Memory B cell (primary cell): ENCODE measurements around the gene ARSJ.
"Not testable (repeated sequence)": the region's sequence is repeated elsewhere in the genome, so short reads cannot be mapped to it uniquely, and the experiment has no call there.

ENCODE experiments used
- ATAC-seq: fragments of 150-1000 bp; cut with Tn5 transposase; 2 replicates; pipeline ENCODE4 v1.10.0; 2021; ENCODE audit warnings: low read depth, mild to moderate bottlenecking, moderate library complexity
- DNase-seq, 2 donors: peaks; one replicate each; pipeline ENCODE4 v3.0.0; 2022; ENCODE audit warnings: low spot score in 2 of 2
- H3K27ac Mint-ChIP-seq: one replicate; pipeline ENCODE4 v1.8.0; 2022; ENCODE audit warnings: mild to moderate bottlenecking, moderate library complexity, mixed read lengths
- H3K27me3 Mint-ChIP-seq: one replicate; pipeline ENCODE4 v1.8.0; 2022; ENCODE audit warnings: mixed read lengths
- H3K36me3 Mint-ChIP-seq: one replicate; pipeline ENCODE4 v1.8.0; 2022; ENCODE audit warnings: mild to moderate bottlenecking, mixed read lengths
- H3K4me1 Mint-ChIP-seq: one replicate; pipeline ENCODE4 v1.8.0; 2022; ENCODE audit warnings: mixed read lengths
- H3K4me3 Mint-ChIP-seq: one replicate; pipeline ENCODE4 v1.8.0; 2022; ENCODE audit warnings: mild to moderate bottlenecking, moderate library complexity, mixed read lengths
- H3K9me3 Mint-ChIP-seq: one replicate; pipeline ENCODE4 v1.8.0; 2022; ENCODE audit warnings: mixed read lengths

Gene ARSJ

GRCh38 chr4:113958766-113959538, 20.5 kb downstream of the ARSJ start:
- Mint-ChIP-seq H3K27ac (no peak overlapping the region), H3K27me3 (peaks cover 10% of the 10 kb centered on the region)
- no peak for DNase-seq

DNA sequence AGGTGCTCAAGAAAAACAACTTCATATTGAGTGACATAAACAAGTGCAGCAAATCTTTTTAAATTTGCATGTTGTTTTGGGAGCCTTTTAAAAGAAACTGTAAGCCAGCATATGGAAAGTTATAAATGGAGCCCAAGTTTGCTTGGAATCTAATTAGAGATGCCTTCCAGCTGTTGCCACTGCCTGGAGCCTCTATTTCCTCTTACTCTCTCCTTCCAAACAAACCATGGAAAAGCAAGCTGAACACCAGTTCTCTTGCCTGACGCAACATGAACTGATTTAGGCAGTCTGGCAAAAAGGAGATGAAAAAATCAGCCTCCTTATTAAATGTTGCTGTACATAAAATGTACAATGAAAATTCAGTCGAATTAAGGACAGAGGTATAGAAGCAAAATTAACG, 21.5 kb downstream of the ARSJ start:
- ATAC-seq = no peak
- H3K27me3 Mint-ChIP-seq = peaks cover 9% of the 10 kb centered on the region
- H3K4me3 Mint-ChIP-seq = no peak overlapping the region
- H3K36me3 Mint-ChIP-seq = no peaks in the 10 kb centered on the region
- no peak for DNase-seq
- H3K9me3 Mint-ChIP-seq = peaks cover 6% of the 10 kb centered on the region
- no peaks in the 10 kb centered on the region for H3K4me1 Mint-ChIP-seq
- H3K27ac Mint-ChIP-seq = no peak overlapping the region

More at GRCh38 chr4:113958766-113959538, 20.5 kb downstream of the ARSJ start:
- Mint-ChIP-seq H3K36me3 (no peaks in the 10 kb centered on the region), H3K4me3 (no peak overlapping the region), H3K9me3 (peaks cover 9% of the 10 kb centered on the region), H3K4me1 (no peaks in the 10 kb centered on the region)
- no peak for ATAC-seq

GRCh38 chr4:113955948-113956347, 23.5 kb downstream of the ARSJ start:
- peaks cover 3% of the 10 kb centered on the region for H3K4me1 Mint-ChIP-seq
- H3K4me3 Mint-ChIP-seq = no peak overlapping the region
- H3K27ac Mint-ChIP-seq = no peak overlapping the region
- no peaks in the 10 kb centered on the region for H3K36me3 Mint-ChIP-seq
- peaks cover 3% of the 10 kb centered on the region for H3K27me3 Mint-ChIP-seq
- DNase-seq (no peak), ATAC-seq (no peak)
- no peaks in the 10 kb centered on the region for H3K9me3 Mint-ChIP-seq

DNA sequence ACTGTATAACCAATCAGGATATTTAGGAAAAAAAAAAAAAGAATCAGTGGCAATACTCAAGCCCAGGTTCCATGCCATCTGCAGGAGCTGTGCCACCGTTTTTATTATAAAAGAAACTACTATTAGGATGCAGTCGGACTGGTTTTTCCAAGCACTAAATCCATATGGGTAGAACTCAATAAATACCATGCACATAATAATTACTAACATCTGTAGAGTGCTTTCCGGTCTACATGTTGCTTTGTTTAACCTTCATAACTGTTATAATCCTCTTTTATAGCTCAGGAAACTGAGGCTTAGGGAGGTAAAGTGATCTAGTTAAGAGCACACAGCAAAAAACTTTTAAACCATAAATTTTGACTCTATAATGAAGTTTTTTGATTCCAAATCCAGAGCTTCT, 24.0 kb downstream of the ARSJ start:
- no peak for ATAC-seq
- Mint-ChIP-seq H3K27me3 (peaks cover 2% of the 10 kb centered on the region), H3K4me3 (no peak overlapping the region), H3K36me3 (no peaks in the 10 kb centered on the region), H3K9me3 (no peaks in the 10 kb centered on the region), H3K4me1 (peaks cover 3% of the 10 kb centered on the region), H3K27ac (no peak overlapping the region)
- no peak for DNase-seq

GRCh38 chr4:113953888-113954287, 25.6 kb downstream of the ARSJ start:
- ATAC-seq (no peak), DNase-seq (no peak)
- no peak overlapping the region for H3K4me3 Mint-ChIP-seq
- H3K9me3 Mint-ChIP-seq = no peaks in the 10 kb centered on the region
- no peak overlapping the region for H3K27ac Mint-ChIP-seq
- H3K4me1 Mint-ChIP-seq = peaks cover 3% of the 10 kb centered on the region
- H3K36me3 Mint-ChIP-seq = no peaks in the 10 kb centered on the region
- H3K27me3 Mint-ChIP-seq = peaks cover 4% of the 10 kb centered on the region

DNA sequence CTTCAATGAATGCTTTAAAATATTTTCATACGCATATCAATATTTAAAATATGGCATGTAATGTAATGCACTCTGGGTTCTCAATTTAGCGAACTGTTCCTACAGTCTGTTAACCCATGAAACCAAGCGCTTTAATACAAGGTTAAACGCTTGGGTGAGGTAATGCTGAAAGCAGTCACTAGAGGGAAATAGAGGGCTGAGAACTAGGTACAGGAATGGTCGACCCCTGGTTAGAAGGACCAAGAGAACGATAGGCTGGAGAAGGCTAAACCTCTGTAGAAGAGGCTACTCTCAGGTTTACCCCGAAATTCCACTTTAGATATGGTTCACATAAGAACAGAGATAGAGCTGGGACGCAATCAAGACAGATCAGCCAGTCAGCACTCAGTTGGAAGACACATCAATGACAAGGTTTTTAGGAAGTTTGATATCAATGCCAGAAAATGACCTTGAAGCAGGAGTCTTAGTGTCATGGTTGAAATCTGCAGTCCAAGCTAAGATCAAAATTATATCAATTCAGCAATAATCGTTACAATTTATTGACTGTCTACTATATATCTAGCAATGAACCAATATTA, 26.9 kb downstream of the ARSJ start:
- no peak overlapping the region for H3K4me3 Mint-ChIP-seq
- H3K36me3 Mint-ChIP-seq = no peaks in the 10 kb centered on the region
- peaks cover 6% of the 10 kb centered on the region for H3K27me3 Mint-ChIP-seq
- peaks cover 3% of the 10 kb centered on the region for H3K4me1 Mint-ChIP-seq
- DNase-seq = peak in 1 of 2 donors; percentile 13
- no peaks in the 10 kb centered on the region for H3K9me3 Mint-ChIP-seq
- H3K27ac Mint-ChIP-seq = no peak overlapping the region
- peak; percentile 66 for ATAC-seq

DNA sequence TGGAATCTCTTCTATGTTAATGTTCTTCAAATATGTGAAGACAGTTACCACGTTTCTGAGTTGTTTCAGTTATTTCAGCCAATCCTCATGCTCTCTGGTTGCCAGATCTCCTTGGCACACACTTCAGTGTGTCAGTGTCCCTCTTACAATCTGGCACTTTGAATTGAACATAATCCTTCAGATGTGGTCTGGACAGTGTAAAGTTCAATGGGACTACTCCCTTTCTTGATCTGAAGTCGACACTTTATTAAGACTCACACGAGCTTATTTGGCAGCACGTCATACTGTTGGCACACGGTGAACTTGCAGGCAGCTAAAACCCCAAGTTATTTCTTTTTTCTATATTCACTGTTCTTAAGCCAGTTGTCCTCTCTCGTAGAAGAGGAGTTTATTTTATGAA, 28.2 kb downstream of the ARSJ start:
- ATAC-seq (no peak), DNase-seq (no peak)
- peaks cover 6% of the 10 kb centered on the region for H3K27me3 Mint-ChIP-seq
- no peaks in the 10 kb centered on the region for H3K9me3 Mint-ChIP-seq
- H3K36me3 Mint-ChIP-seq = no peaks in the 10 kb centered on the region
- no peak overlapping the region for H3K27ac Mint-ChIP-seq
- H3K4me3 Mint-ChIP-seq = no peak overlapping the region
- peaks cover 3% of the 10 kb centered on the region for H3K4me1 Mint-ChIP-seq

DNA sequence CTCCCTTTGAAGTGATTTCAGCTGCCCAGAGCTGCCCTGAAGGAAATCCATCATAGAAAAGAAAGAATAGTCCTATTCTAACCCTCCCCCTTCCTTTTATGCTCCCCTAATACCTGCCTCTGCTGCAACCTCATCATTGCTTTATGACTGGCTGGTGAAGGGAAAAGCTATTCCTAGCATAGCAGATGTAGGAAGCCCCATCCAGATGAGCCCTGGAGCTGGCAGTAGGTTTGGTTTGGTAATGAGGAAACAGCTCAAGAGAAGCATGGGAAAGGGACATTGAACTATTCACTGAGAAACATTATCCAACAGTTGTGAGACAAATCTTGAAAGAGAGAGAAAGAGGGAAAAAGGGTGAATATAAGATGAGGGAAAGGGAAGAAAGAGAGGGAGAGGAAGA, 29.2 kb downstream of the ARSJ start:
- Mint-ChIP-seq H3K36me3 (no peaks in the 10 kb centered on the region), H3K9me3 (no peaks in the 10 kb centered on the region), H3K4me1 (peaks cover 3% of the 10 kb centered on the region), H3K27me3 (peaks cover 7% of the 10 kb centered on the region), H3K27ac (no peak overlapping the region), H3K4me3 (no peak overlapping the region)
- DNase-seq = no peak
- no peak for ATAC-seq

GRCh38 chr4:113947484-113947883, 32.0 kb downstream of the ARSJ start:
- DNase-seq (no peak), ATAC-seq (no peak)
- peaks cover 2% of the 10 kb centered on the region for H3K4me1 Mint-ChIP-seq
- no peaks in the 10 kb centered on the region for H3K9me3 Mint-ChIP-seq
- no peak overlapping the region for H3K4me3 Mint-ChIP-seq
- H3K36me3 Mint-ChIP-seq = no peaks in the 10 kb centered on the region
- H3K27me3 Mint-ChIP-seq = peaks cover 10% of the 10 kb centered on the region
- H3K27ac Mint-ChIP-seq = no peak overlapping the region

GRCh38 chr4:113945906-113946305, 33.5 kb downstream of the ARSJ start:
- Mint-ChIP-seq H3K9me3 (no peaks in the 10 kb centered on the region), H3K36me3 (no peaks in the 10 kb centered on the region), H3K27me3 (peaks cover 10% of the 10 kb centered on the region), H3K27ac (no peak overlapping the region), H3K4me3 (no peak overlapping the region), H3K4me1 (no peaks in the 10 kb centered on the region)
- ATAC-seq = no peak
- DNase-seq = no peak

DNA sequence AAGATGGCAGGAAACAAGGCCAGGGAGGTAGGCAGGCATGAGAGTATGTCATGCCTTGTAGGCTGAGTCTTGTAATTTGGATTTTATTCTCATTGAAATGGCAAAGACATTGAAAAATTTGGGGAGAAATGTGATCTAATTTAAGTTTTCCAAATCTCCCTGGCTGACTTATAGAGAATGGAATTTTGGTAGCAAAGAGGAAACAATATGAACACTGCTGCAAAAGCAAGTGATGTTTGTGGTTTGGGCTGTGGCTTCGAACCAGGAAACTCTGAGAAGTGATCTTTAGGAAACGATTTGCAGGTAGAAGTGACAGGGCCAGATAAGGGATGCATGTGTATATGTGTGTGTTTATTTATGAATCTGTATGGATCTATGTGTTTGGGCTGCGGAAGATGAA, 35.6 kb downstream of the ARSJ start:
- DNase-seq (no peak), ATAC-seq (no peak)
- no peak overlapping the region for H3K27ac Mint-ChIP-seq
- no peaks in the 10 kb centered on the region for H3K36me3 Mint-ChIP-seq
- H3K4me1 Mint-ChIP-seq = no peaks in the 10 kb centered on the region
- H3K27me3 Mint-ChIP-seq = peaks cover 7% of the 10 kb centered on the region
- no peak overlapping the region for H3K4me3 Mint-ChIP-seq
- no peaks in the 10 kb centered on the region for H3K9me3 Mint-ChIP-seq

GRCh38 chr4:113943085-113943484, 36.4 kb downstream of the ARSJ start:
- H3K27ac Mint-ChIP-seq = no peak overlapping the region
- H3K27me3 Mint-ChIP-seq = peaks cover 6% of the 10 kb centered on the region
- H3K36me3 Mint-ChIP-seq = no peaks in the 10 kb centered on the region
- no peaks in the 10 kb centered on the region for H3K9me3 Mint-ChIP-seq
- H3K4me3 Mint-ChIP-seq = no peak overlapping the region
- ATAC-seq (no peak), DNase-seq (no peak)
- no peaks in the 10 kb centered on the region for H3K4me1 Mint-ChIP-seq

DNA sequence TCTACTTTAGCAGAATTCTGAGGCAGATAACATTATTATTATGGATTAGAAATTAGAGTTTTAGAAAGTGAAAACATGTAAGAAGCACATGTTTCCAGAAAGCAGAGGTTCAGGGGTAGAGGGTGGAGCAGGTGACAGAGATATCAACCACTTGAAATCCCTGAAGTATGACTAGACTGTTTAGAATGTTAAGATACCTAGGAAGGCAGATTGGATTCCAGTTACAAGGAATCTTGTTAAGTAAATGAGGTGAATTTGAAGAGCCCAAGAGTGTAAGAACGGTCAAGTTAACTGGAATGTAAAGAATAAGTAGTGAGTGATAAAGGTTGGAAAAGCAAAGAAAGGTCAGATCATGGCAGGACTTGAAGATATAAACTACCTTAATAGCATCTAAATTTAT, 37.6 kb downstream of the ARSJ start:
- Mint-ChIP-seq H3K27me3 (peaks cover 4% of the 10 kb centered on the region), H3K36me3 (no peaks in the 10 kb centered on the region), H3K27ac (no peak overlapping the region), H3K9me3 (no peaks in the 10 kb centered on the region), H3K4me3 (no peak overlapping the region), H3K4me1 (no peaks in the 10 kb centered on the region)
- ATAC-seq (no peak), DNase-seq (no peak)

DNA sequence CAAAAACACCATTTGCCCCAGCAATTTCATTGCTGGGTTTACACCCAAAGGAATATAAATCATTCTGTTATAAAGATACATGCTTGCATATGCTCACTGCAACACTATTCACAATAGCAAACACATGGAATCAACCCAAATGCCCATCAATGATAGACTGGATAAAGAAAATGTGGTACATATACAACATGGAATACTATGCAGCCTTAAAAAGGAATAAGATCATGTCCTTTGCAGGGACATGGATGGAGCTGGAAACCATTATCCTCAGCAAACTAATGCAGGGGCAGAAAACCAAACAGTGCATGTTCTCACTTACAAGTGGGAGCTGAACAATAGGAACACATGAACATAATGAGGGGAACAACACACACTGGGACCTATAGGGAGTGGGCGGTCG, 39.3 kb downstream of the ARSJ start:
- not testable (repeated sequence) for DNase-seq, H3K4me3 Mint-ChIP-seq, H3K36me3 Mint-ChIP-seq, ATAC-seq, H3K27me3 Mint-ChIP-seq, H3K27ac Mint-ChIP-seq, H3K9me3 Mint-ChIP-seq, H3K4me1 Mint-ChIP-seq

GRCh38 chr4:113935190-113935589, 44.3 kb downstream of the ARSJ start:
- no peak overlapping the region for H3K27ac Mint-ChIP-seq
- no peaks in the 10 kb centered on the region for H3K4me1 Mint-ChIP-seq
- no peaks in the 10 kb centered on the region for H3K9me3 Mint-ChIP-seq
- H3K27me3 Mint-ChIP-seq = peaks cover 2% of the 10 kb centered on the region
- DNase-seq (no peak), ATAC-seq (no peak)
- no peak overlapping the region for H3K4me3 Mint-ChIP-seq
- no peaks in the 10 kb centered on the region for H3K36me3 Mint-ChIP-seq
